Measurements from ENCODE around the gene IZUMO2.
A peak's percentile ranks its signal among the peaks of the same experiment; 100 is the strongest.
"Not testable (repeated sequence)": the region's sequence is repeated elsewhere in the genome, so short reads cannot be mapped to it uniquely, and the experiment has no call there.

The IZUMO2 gene

GRCh38 chr19:50181121-50181520 lies 18.0 kb upstream of the IZUMO2 start:
- DNase-seq, result no peak

- no peak for DNase-seq
These were observed 15.9 kb upstream of the IZUMO2 start for GRCh38 chr19:50178859-50179537.

- no peak for DNase-seq
These were observed 15.2 kb upstream of the IZUMO2 start for GRCh38 chr19:50178320-50178719.

- DNase-seq, result no peak
These were observed 13.7 kb upstream of the IZUMO2 start for GRCh38 chr19:50176775-50177174.

- DNase-seq, result no peak
These were observed 12.8 kb upstream of the IZUMO2 start for GRCh38 chr19:50175924-50176323.

GRCh38 chr19:50174100-50174793 lies 11.2 kb upstream of the IZUMO2 start:
- DNase-seq, result no peak

GRCh38 chr19:50173127-50173526 lies 10.0 kb upstream of the IZUMO2 start:
- no peak for DNase-seq

GRCh38 chr19:50172726-50173125 lies 9.6 kb upstream of the IZUMO2 start:
- no peak for DNase-seq

GRCh38 chr19:50171752-50172151 lies 8.7 kb upstream of the IZUMO2 start:
- DNase-seq, result no peak

GRCh38 chr19:50167314-50167721 lies 4.2 kb upstream of the IZUMO2 start:
- DNase-seq, result no peak

GRCh38 chr19:50159078-50159477 lies 4.0 kb downstream of the IZUMO2 start:
- DNase-seq, result no peak

- DNase-seq, result no peak
These were observed 4.5 kb downstream of the IZUMO2 start for GRCh38 chr19:50158577-50158976.

GRCh38 chr19:50155520-50156109 lies 7.5 kb downstream of the IZUMO2 start:
- no peak for DNase-seq

GRCh38 chr19:50154529-50154928 lies 8.6 kb downstream of the IZUMO2 start:
- no peak for DNase-seq

- no peak for DNase-seq
These were observed 10.5 kb downstream of the IZUMO2 start for GRCh38 chr19:50152578-50152977.

- DNase-seq, result no peak
These were observed 14.6 kb downstream of the IZUMO2 start for GRCh38 chr19:50148528-50148927.

- DNase-seq, result peak; percentile 85
These were observed 15.3 kb downstream of the IZUMO2 start for GRCh38 chr19:50147462-50148423.

- not testable (repeated sequence) for DNase-seq
These were observed 21.2 kb downstream of the IZUMO2 start for GRCh38 chr19:50141921-50142320.

- DNase-seq, result not testable (repeated sequence)
These were observed 22.8 kb downstream of the IZUMO2 start for GRCh38 chr19:50140118-50140845.

GRCh38 chr19:50136603-50137365 lies 26.3 kb downstream of the IZUMO2 start:
- DNase-seq, result not testable (repeated sequence)

- not testable (repeated sequence) for DNase-seq
These were observed 27.1 kb downstream of the IZUMO2 start for GRCh38 chr19:50135856-50136602.

All from hematopoietic multipotent progenitor cell treated with erythropoietin and hydrocortisone succinate and interleukin-3 and kit ligand, for 4 days (in vitro differentiated cells).